KMS-11 (cell line): Measurements from ENCODE around the gene TTC16.

ENCODE experiments used
- H2AFZ ChIP-seq: fragments of 200-600 bp; sonication (generic); 2 replicates; pipeline ENCODE4 v1.6.1; 2016; ENCODE audit warnings: antibody characterized with exemption, mixed run types, low read depth
- H3K27ac ChIP-seq: fragments of 200-600 bp; sonication (generic); 2 replicates; pipeline ENCODE4 v1.6.1; 2016; ENCODE audit warnings: mild to moderate bottlenecking, mixed run types
- H3K27me3 ChIP-seq: fragments of 200-600 bp; sonication (generic); 2 replicates; pipeline ENCODE4 v1.6.1; 2017; ENCODE audit warnings: mild to moderate bottlenecking, low read depth, mixed run types, moderate library complexity; ENCODE audit not compliant: insufficient read depth
- H3K36me3 ChIP-seq: fragments of 200-600 bp; sonication (generic); 2 replicates; pipeline ENCODE4 v1.6.1; 2017; ENCODE audit warnings: mild to moderate bottlenecking, mixed run types; ENCODE audit not compliant: insufficient read depth
- H3K4me1 ChIP-seq: fragments of 200-600 bp; sonication (generic); 2 replicates; pipeline ENCODE4 v1.6.1; 2016; ENCODE audit warnings: mild to moderate bottlenecking, low read depth, mixed run types; ENCODE audit not compliant: poor library complexity, severe bottlenecking
- H3K4me2 ChIP-seq: fragments of 200-600 bp; sonication (generic); 2 replicates; pipeline ENCODE4 v1.7.0; 2016; ENCODE audit warnings: mild to moderate bottlenecking, mixed run types
- H3K4me3 ChIP-seq: fragments of 200-600 bp; sonication (generic); IDR thresholded peaks from 2 replicates; pipeline ENCODE4 v1.6.1; 2017; ENCODE audit warnings: low read depth, low read length, mixed read lengths; ENCODE audit not compliant: insufficient read depth
- H3K79me2 ChIP-seq: fragments of 200-600 bp; sonication (generic); 2 replicates; pipeline ENCODE4 v1.6.1; 2016; ENCODE audit warnings: low read depth, mixed run types; ENCODE audit not compliant: insufficient read depth
- H3K9ac ChIP-seq: fragments of 200-600 bp; sonication (generic); 2 replicates; pipeline ENCODE4 v1.6.1; 2016; ENCODE audit warnings: mild to moderate bottlenecking, mixed run types
- H4K20me1 ChIP-seq: fragments of 200-600 bp; sonication (generic); 2 replicates; pipeline ENCODE4 v1.6.1; 2016; ENCODE audit warnings: mild to moderate bottlenecking, mixed run types; ENCODE audit not compliant: insufficient read depth
- CTCF ChIP-seq: fragments of 200-600 bp; sonication (generic); conservative IDR thresholded peaks from 2 replicates; pipeline ENCODE4 v1.6.1; 2017; ENCODE audit warnings: low read depth, mild to moderate bottlenecking, antibody characterized with exemption, low read length, moderate library complexity, mixed read lengths

Gene TTC16

GRCh38 chr9:127758843-127759242, 43.0 kb downstream of the TTC16 start:
- no peak overlapping the region for H3K9ac ChIP-seq
- no peaks in the 10 kb centered on the region for H3K36me3 ChIP-seq
- H3K79me2 ChIP-seq: no peaks in the 10 kb centered on the region
- H3K27ac ChIP-seq: no peak overlapping the region
- no peaks in the 10 kb centered on the region for H3K4me1 ChIP-seq
- no peak for TF ChIP-seq CTCF
- H3K4me2 ChIP-seq: no peak overlapping the region
- no peak overlapping the region for H3K4me3 ChIP-seq
- H4K20me1 ChIP-seq: no peaks in the 10 kb centered on the region
- no peak overlapping the region for H2AFZ ChIP-seq
- no peaks in the 10 kb centered on the region for H3K27me3 ChIP-seq

DNA sequence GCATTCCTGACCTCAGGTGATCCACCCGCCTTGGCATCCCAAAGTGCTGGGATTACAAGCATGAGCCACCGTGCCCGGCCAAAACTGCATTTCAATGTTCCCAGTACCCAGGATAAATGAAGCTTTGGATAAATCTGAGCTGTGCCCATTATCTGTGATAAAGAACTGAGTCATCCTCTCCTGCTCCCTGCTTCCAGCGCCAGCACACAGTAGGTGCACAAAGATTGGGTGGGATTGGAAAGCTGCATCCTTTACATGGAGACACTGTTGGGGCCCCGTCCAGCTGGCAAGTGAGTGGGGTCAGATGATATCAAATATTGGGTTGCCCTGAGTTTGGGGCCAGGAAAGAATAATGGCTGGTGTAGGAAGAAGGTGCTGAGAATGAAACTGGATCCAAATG, 45.2 kb downstream of the TTC16 start:
- Histone ChIP-seq H4K20me1 (no peaks in the 10 kb centered on the region), H3K36me3 (no peaks in the 10 kb centered on the region), H3K4me1 (no peaks in the 10 kb centered on the region), H3K4me2 (no peak overlapping the region), H3K4me3 (no peak overlapping the region), H3K9ac (no peak overlapping the region), H2AFZ (no peak overlapping the region), H3K79me2 (no peaks in the 10 kb centered on the region), H3K27me3 (no peaks in the 10 kb centered on the region), H3K27ac (no peak overlapping the region)
- TF ChIP-seq CTCF: no peak

DNA sequence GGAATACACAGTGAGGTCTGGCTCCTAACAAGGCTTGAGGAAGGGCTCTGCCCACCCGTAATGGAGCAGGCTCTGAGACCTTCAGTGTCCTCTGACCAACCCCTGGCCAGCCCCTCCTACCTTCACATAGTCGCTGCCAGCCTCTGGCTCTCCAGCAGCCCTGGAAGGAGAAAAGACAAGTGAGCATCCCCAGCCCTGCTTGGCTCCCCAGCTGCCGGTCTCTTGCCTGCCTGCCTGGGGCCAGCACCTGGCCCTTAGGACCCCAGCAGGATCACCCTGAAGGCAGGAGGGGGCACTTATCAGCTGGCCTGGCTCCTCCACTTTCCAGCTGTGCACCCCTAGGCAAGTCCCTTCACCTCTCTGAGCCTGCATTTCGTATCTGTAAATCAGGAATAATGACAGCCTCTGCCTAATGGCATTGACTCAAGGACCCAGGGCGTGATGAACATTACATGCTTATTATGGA, 45.6 kb downstream of the TTC16 start:
- no peak for TF ChIP-seq CTCF
- H3K4me2 ChIP-seq: no peak overlapping the region
- H4K20me1 ChIP-seq: no peaks in the 10 kb centered on the region
- H2AFZ ChIP-seq: no peak overlapping the region
- H3K27ac ChIP-seq: no peak overlapping the region
- H3K79me2 ChIP-seq: no peaks in the 10 kb centered on the region
- no peaks in the 10 kb centered on the region for H3K4me1 ChIP-seq
- no peaks in the 10 kb centered on the region for H3K27me3 ChIP-seq
- H3K4me3 ChIP-seq: no peak overlapping the region
- no peaks in the 10 kb centered on the region for H3K36me3 ChIP-seq
- no peak overlapping the region for H3K9ac ChIP-seq

DNA sequence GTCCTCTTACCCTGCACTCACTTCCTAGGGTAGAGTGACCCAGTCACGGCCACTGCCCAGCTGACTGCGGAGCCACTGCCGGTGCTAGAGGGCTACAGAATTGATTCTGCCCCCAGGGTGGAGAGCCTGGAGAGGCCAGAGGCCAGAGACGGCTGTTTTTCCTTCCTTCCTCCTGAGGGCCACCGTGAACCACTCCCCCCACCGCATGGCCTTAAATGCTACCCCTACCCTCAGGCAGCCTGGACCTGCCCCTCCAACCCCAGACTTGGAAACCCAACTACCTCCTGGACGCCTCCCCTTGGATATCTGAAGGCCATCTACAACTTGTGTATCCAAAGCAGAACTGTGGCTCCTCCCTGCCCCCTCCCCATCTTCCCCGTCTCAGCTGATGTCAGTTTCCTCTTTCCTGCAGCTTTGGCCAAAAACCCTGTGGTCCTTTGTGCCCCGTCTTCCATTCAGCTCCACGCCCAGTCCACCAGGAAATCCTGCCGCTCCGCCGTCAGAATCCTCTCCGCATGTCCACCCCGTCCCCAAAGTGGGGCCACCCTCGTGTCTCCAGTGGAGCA, 46.3 kb downstream of the TTC16 start:
- H3K27ac ChIP-seq: no peak overlapping the region

More for the DNA sequence above, 46.3 kb downstream of the TTC16 start:
- no peaks in the 10 kb centered on the region for H3K27me3 ChIP-seq
- no peaks in the 10 kb centered on the region for H3K4me1 ChIP-seq
- no peaks in the 10 kb centered on the region for H4K20me1 ChIP-seq
- TF ChIP-seq CTCF: no peak
- H3K4me2 ChIP-seq: no peak overlapping the region
- H3K79me2 ChIP-seq: no peaks in the 10 kb centered on the region
- no peak overlapping the region for H3K9ac ChIP-seq
- no peak overlapping the region for H2AFZ ChIP-seq
- no peak overlapping the region for H3K4me3 ChIP-seq
- H3K36me3 ChIP-seq: no peaks in the 10 kb centered on the region
